ENCODE results near the gene HIRA.

DNA sequence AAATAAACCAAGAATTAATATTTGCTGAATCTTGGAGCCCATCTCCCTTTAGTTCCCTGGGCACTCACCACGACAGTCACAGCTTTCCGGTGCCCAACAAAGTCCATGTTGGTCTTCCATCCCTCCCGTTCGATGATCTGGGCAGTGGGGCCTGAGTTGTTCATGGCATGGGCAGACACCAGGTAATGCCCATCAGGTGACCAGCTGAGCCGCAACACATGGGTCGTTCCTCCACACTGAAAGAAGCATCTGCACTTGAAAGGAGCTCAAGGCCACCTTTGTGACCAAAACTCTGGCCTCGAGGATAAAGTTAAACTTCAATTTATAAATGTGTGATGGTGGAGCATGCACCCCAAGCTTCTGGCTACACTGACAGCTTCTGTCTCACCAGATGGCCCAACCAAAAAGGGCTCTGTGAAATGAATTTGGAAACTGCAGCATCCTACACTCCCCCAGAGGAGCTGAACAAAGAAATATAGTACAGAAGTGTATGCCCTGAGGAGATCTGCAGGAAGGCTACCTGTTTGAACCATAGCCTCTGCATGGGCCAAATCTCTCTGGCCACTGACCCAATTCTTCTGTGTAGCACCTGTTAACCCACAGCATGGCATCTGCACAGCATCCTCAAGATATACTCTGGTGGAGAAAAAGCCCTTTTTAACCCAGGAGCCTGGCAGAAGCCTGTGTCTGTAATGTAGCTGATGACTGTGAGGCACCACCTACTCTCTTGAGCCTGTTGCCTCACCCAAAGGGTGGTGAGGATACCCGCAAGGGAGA, 37.1 kb downstream of the HIRA start:
- TF ChIP-seq CTCF (IDR thresholded peaks at IDR 0.05) (no peak), POLR2A (IDR thresholded peaks at IDR 0.05) (no peak), POLR2AphosphoS5 (IDR thresholded peaks at IDR 0.05) (no peak)

All from prostate gland (tissue), 2 donors.